ENCODE results near the gene CENPX.

GRCh38 chr17:81999587-81999975 lies 23.1 kb downstream of the CENPX start:
- no peak for TF ChIP-seq CTCF (IDR thresholded peaks at IDR 0.05)
- TF ChIP-seq POLR2A (IDR thresholded peaks at IDR 0.05) = no peak

Measured in esophagus squamous epithelium (tissue), 4 donors.